Neural cell (in vitro differentiated cells): ENCODE measurements around the gene RETREG1. TPM values are rescaled to one million over a fixed set of nuclear protein-coding genes. Genes with fewer than 3 reads are reported as not detected.

ENCODE experiments used
- H2AFZ ChIP-seq: fragments of 200-600, 300-800 bp; sonication (generic), shearing (Covaris generic); 2 replicates; pipeline ENCODE4 v1.6.0; 2014; ENCODE audit warnings: low read depth, mild to moderate bottlenecking, antibody characterized with exemption, low read length, moderate library complexity
- H3F3A ChIP-seq: fragments of 200-600 bp; shearing (Covaris generic); 2 replicates; pipeline ENCODE4 v1.6.1; 2016; ENCODE audit warnings: mild to moderate bottlenecking, moderate library complexity, mixed read lengths, antibody characterized with exemption, low read length; ENCODE audit not compliant: insufficient read depth, poor library complexity, severe bottlenecking
- H3K27ac ChIP-seq: fragments of 200-600, 300-800 bp; sonication (generic), shearing (Covaris generic); 2 replicates; pipeline ENCODE4 v1.5.1; 2014; ENCODE audit warnings: mild to moderate bottlenecking, low read length, moderate library complexity
- H3K27me3 ChIP-seq: fragments of 300-800, 200-600 bp; sonication (generic), shearing (Covaris generic); 2 replicates; pipeline ENCODE4 v1.6.0; 2014; ENCODE audit warnings: mild to moderate bottlenecking, low read depth, low read length, moderate library complexity; ENCODE audit not compliant: insufficient read depth
- H3K36me3 ChIP-seq: fragments of 300-800, 200-600 bp; sonication (generic), shearing (Covaris generic); 2 replicates; pipeline ENCODE4 v1.5.1; 2014; ENCODE audit warnings: mild to moderate bottlenecking, antibody characterized with exemption, low read length, moderate library complexity; ENCODE audit not compliant: insufficient read depth
- H3K4me2 ChIP-seq: fragments of 300-800, 200-600 bp; sonication (generic), shearing (Covaris generic); 2 replicates; pipeline ENCODE4 v1.6.0; 2014; ENCODE audit warnings: mild to moderate bottlenecking, low read length
- H3K4me3 ChIP-seq: fragments of 300-800, 200-600 bp; sonication (generic), shearing (Covaris generic); 2 replicates; pipeline ENCODE4 v1.5.1; 2014; ENCODE audit warnings: mild to moderate bottlenecking, low read length, moderate library complexity
- H3K79me2 ChIP-seq: fragments of 200-600 bp; shearing (Covaris generic); replicated peaks from 2 replicates; pipeline ENCODE4 v1.6.0; 2014; ENCODE audit warnings: mild to moderate bottlenecking, low read length, moderate library complexity; ENCODE audit not compliant: insufficient read depth
- H3K9ac ChIP-seq: fragments of 300-800, 200-600 bp; sonication (generic), shearing (Covaris generic); 2 replicates; pipeline ENCODE4 v1.6.1; 2016; ENCODE audit warnings: mild to moderate bottlenecking, low read length, mixed read lengths
- H3K9me2 ChIP-seq: fragments of 200-600 bp; shearing (Covaris generic); 2 replicates; pipeline ENCODE4 v1.6.1; 2016; ENCODE audit warnings: mild to moderate bottlenecking, low read length, mixed read lengths; ENCODE audit not compliant: insufficient read depth
- H3K9me3 ChIP-seq: fragments of 200-600, 300-800 bp; sonication (generic), shearing (Covaris generic); 2 replicates; pipeline ENCODE4 v1.6.1; 2016; ENCODE audit warnings: mild to moderate bottlenecking, mixed run types, low read length, moderate library complexity, mixed read lengths
- H4K20me1 ChIP-seq: fragments of 200-600 bp; shearing (Covaris generic); 2 replicates; pipeline ENCODE4 v1.6.1; 2016; ENCODE audit warnings: mild to moderate bottlenecking, mixed run types; ENCODE audit not compliant: insufficient read depth
- EP300 ChIP-seq: fragments of 450-650 bp; conservative IDR thresholded peaks from 2 replicates; pipeline ENCODE4 v1.6.1; 2014; ENCODE audit warnings: antibody characterized with exemption, mild to moderate bottlenecking, moderate library complexity; ENCODE audit not compliant: poor library complexity, severe bottlenecking
- EZH2 ChIP-seq: fragments of 200-600, 300-800 bp; shearing (Covaris generic), sonication (generic); IDR thresholded peaks from 2 replicates; pipeline ENCODE4 v1.6.1; 2014; ENCODE audit warnings: antibody characterized with exemption, low read length, borderline replicate concordance, mild to moderate bottlenecking; ENCODE audit not compliant: insufficient read depth, poor library complexity, severe bottlenecking
- MXI1 ChIP-seq: fragments of 450-650 bp; conservative IDR thresholded peaks from 2 replicates; pipeline ENCODE4 v1.6.1; 2014; ENCODE audit warnings: antibody characterized with exemption, mild to moderate bottlenecking; ENCODE audit not compliant: poor library complexity, severe bottlenecking
- POLR2AphosphoS5 ChIP-seq: IDR thresholded peaks from 2 replicates; pipeline ENCODE4 v1.6.1; 2012
- RAD21 ChIP-seq: fragments of 450-650 bp; conservative IDR thresholded peaks from 2 replicates; pipeline ENCODE4 v1.6.1; 2014; ENCODE audit warnings: antibody characterized with exemption, mild to moderate bottlenecking, moderate library complexity
- SMC3 ChIP-seq: fragments of 450-650 bp; conservative IDR thresholded peaks from 2 replicates; pipeline ENCODE4 v1.6.1; 2014; ENCODE audit warnings: antibody characterized with exemption, mild to moderate bottlenecking, moderate library complexity; ENCODE audit not compliant: poor library complexity
- TAF1 ChIP-seq: IDR thresholded peaks from 2 replicates; pipeline ENCODE4 v1.6.1; 2012; ENCODE audit warnings: low read depth
- polyA plus RNA-seq: library from polyadenylated mRNA; depleted of rRNA; stranded (reverse); fragments of >200 nt; gene quantifications from 2 replicates; pipeline ENCODE4 v1.2.3, GENCODE V29; 2014
- small RNA-seq, 3 experiments: library from RNA; depleted of rRNA; stranded (forward); fragments of <200 nt; gene quantifications; one replicate each; pipeline ENCODE3, GENCODE V24; 2012
- TF ChIP-seq, protein P1 (sequence below): fragments of 450-650 bp; IDR thresholded peaks from 2 replicates; pipeline ENCODE4 v1.5.1; 2014; ENCODE audit warnings: antibody characterized with exemption, mild to moderate bottlenecking, moderate library complexity; ENCODE audit not compliant: poor library complexity, severe bottlenecking
- TF ChIP-seq, protein P2 (sequence below): IDR thresholded peaks from 2 replicates; pipeline ENCODE4 v1.6.1; 2012; ENCODE audit warnings: borderline replicate concordance

Gene RETREG1
- polyA plus RNA-seq, 1 donor from 2014 or later: 25.4 TPM

GRCh38 chr5:16428359-16428758 lies 188.4 kb downstream of the RETREG1 start:
- Histone ChIP-seq H3K27me3 (no peaks in the 10 kb centered on the region), H3K4me3 (no peak overlapping the region), H3K36me3 (no peaks in the 10 kb centered on the region), H4K20me1 (no peaks in the 10 kb centered on the region), H3F3A (no peaks in the 10 kb centered on the region), H3K4me2 (no peak overlapping the region), H2AFZ (no peak overlapping the region), H3K9ac (no peak overlapping the region), H3K79me2 (no peaks in the 10 kb centered on the region), H3K27ac (no peak overlapping the region), H3K9me3 (no peaks in the 10 kb centered on the region), H3K9me2 (no peaks in the 10 kb centered on the region)
- TF ChIP-seq, protein P1, sequence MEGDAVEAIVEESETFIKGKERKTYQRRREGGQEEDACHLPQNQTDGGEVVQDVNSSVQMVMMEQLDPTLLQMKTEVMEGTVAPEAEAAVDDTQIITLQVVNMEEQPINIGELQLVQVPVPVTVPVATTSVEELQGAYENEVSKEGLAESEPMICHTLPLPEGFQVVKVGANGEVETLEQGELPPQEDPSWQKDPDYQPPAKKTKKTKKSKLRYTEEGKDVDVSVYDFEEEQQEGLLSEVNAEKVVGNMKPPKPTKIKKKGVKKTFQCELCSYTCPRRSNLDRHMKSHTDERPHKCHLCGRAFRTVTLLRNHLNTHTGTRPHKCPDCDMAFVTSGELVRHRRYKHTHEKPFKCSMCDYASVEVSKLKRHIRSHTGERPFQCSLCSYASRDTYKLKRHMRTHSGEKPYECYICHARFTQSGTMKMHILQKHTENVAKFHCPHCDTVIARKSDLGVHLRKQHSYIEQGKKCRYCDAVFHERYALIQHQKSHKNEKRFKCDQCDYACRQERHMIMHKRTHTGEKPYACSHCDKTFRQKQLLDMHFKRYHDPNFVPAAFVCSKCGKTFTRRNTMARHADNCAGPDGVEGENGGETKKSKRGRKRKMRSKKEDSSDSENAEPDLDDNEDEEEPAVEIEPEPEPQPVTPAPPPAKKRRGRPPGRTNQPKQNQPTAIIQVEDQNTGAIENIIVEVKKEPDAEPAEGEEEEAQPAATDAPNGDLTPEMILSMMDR: peak; percentile 11
- TF ChIP-seq EP300: no peak
- TF ChIP-seq POLR2AphosphoS5: no peak
- TF ChIP-seq RAD21: no peak
- no peak for TF ChIP-seq SMC3
- no peak for TF ChIP-seq MXI1
- TF ChIP-seq EZH2: no peak

DNA sequence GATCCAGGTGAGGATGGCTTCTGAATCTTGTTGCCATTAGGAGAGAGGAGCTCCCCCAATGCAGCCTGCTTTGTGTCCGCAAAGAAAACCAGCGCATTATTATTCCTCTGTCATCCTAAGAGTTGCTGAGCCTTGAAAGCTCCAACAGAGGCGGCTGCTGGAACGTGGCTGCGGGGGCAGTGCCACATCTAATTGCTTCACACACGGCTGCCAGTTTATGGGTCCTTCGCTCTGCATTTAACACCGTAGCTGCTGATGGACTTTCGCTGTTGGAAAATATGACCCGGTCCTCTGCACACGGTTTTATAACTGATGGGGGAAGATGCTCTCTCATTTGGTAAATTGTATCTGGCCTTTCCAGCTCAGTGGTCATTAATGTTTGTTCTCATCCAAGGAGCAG lies 189.2 kb downstream of the RETREG1 start:
- Histone ChIP-seq H3K9ac (no peak overlapping the region), H3K4me3 (no peak overlapping the region), H4K20me1 (no peaks in the 10 kb centered on the region), H3F3A (no peaks in the 10 kb centered on the region), H3K4me2 (no peak overlapping the region), H3K79me2 (no peaks in the 10 kb centered on the region), H3K27me3 (no peaks in the 10 kb centered on the region), H3K9me2 (no peaks in the 10 kb centered on the region), H3K27ac (peak overlapping the region; percentile 46), H2AFZ (no peak overlapping the region), H3K36me3 (no peaks in the 10 kb centered on the region), H3K9me3 (no peaks in the 10 kb centered on the region)
- no peak for TF ChIP-seq EZH2
- TF ChIP-seq SMC3: no peak
- peak; percentile 22 for TF ChIP-seq RAD21
- TF ChIP-seq TAF1: no peak
- TF ChIP-seq EP300: no peak
- TF ChIP-seq MXI1: no peak
- TF ChIP-seq, protein P1: no peak
- TF ChIP-seq, protein P2, sequence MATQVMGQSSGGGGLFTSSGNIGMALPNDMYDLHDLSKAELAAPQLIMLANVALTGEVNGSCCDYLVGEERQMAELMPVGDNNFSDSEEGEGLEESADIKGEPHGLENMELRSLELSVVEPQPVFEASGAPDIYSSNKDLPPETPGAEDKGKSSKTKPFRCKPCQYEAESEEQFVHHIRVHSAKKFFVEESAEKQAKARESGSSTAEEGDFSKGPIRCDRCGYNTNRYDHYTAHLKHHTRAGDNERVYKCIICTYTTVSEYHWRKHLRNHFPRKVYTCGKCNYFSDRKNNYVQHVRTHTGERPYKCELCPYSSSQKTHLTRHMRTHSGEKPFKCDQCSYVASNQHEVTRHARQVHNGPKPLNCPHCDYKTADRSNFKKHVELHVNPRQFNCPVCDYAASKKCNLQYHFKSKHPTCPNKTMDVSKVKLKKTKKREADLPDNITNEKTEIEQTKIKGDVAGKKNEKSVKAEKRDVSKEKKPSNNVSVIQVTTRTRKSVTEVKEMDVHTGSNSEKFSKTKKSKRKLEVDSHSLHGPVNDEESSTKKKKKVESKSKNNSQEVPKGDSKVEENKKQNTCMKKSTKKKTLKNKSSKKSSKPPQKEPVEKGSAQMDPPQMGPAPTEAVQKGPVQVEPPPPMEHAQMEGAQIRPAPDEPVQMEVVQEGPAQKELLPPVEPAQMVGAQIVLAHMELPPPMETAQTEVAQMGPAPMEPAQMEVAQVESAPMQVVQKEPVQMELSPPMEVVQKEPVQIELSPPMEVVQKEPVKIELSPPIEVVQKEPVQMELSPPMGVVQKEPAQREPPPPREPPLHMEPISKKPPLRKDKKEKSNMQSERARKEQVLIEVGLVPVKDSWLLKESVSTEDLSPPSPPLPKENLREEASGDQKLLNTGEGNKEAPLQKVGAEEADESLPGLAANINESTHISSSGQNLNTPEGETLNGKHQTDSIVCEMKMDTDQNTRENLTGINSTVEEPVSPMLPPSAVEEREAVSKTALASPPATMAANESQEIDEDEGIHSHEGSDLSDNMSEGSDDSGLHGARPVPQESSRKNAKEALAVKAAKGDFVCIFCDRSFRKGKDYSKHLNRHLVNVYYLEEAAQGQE: peak; percentile 34
- TF ChIP-seq POLR2AphosphoS5: peak; percentile 40

Small RNA genes lying within 50 kb of the gene (small RNA-seq; reads per million reads assigned to genes)
- 0 to 1.2 (median 0) reads per million in 3 experiments for gene RF00019

Other genes starting within 250 kb of the RETREG1 start
- 45.6 and 45.9 TPM in 2 replicates for gene ZNF622, start 151.2 kb downstream of the RETREG1 start, polyA plus RNA-seq